ENCODE data around the gene XCL2. TPM values are rescaled to one million over a fixed set of nuclear protein-coding genes. Genes with fewer than 3 reads are reported as not detected.

The XCL2 gene
- total RNA-seq, 1 experiment from 2014 or later, result not detected

DNA sequence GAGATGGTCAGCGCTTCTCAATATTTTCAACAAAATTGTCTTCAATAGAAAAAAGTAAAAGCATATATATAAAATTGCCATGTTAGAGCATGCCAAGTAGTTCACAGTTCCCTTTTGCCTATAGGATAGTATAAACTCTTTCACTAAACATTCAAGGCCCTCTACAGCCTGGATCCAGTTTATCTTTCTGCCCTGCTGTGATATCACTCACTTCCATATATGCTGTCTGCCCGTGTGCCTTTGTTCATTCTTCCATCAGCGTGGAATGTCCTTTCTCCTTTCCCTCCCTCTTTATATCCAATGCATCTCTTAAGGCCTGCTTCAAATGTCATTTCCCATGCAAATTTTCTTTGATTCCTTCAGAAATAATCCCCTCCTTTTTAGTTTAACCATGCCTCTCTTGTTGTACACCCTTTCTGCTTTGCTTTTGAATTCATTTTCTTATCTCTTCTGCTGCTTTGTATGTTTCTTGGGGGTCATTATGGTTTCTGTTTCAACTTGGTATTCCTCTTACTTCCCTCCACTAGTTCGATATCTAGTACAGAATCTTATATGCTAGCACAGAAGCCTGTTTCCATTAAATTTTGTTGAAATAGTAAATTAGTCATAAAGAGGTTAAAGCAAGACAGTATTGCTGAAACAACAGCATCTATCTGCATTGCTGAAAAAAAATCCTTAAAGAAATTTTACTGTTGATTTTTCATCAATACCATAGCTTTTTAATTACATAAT is 44.7 kb downstream of the XCL2 start:
- ChIA-PET RAD21 (ENCODE audit: low non-redundant PET in 1 of 2, low total read pairs in 2 of 2, uncharacterized antibody in 2 of 2, unreplicated experiment in 2 of 2) (no interaction called here), POLR2A (no interaction called here), CTCF (no interaction called here)
- H2AFZ ChIP-seq (ENCODE audit: low read depth, low read length, poor library complexity, severe bottlenecking), result no peak overlapping the region
- H3K9ac ChIP-seq (ENCODE audit: low read length), result no peak overlapping the region
- no peak overlapping the region for H3K27ac ChIP-seq (ENCODE audit: low read depth, low read length)
- H4K20me1 ChIP-seq (ENCODE audit: insufficient read depth), result no peaks in the 10 kb centered on the region
- no peak overlapping the region for H3K4me2 ChIP-seq (ENCODE audit: low read length)
- BruUV-seq (replicated peaks), result no TSS peak
- TF ChIP-seq EZH2phosphoT487 (IDR thresholded peaks at IDR 0.05; ENCODE audit: borderline replicate concordance) (no peak), FOSL1 (IDR thresholded peaks at IDR 0.05; ENCODE audit: low read depth) (no peak), POLR2AphosphoS5 (IDR thresholded peaks at IDR 0.05; ENCODE audit: low read depth, low read length) (no peak), ZFX (IDR thresholded peaks at IDR 0.05) (no peak), SIN3A (IDR thresholded peaks at IDR 0.05; ENCODE audit: low read depth) (no peak)
- TF ChIP-seq, protein P1, sequence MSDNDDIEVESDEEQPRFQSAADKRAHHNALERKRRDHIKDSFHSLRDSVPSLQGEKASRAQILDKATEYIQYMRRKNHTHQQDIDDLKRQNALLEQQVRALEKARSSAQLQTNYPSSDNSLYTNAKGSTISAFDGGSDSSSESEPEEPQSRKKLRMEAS (IDR thresholded peaks at IDR 0.05), result no peak
- no peaks in the 10 kb centered on the region for H3K4me1 ChIP-seq (ENCODE audit: control insufficient read depth in 1 of 2, insufficient read depth in 2 of 2, low read length in 2 of 2)
- intact Hi-C loops (cut with micrococcal nuclease), result no loop called here
- H3K9me3 ChIP-seq (ENCODE audit: control insufficient read depth in 1 of 2, insufficient read depth in 1 of 2, low read depth in 1 of 2, low read length in 2 of 2), result no peaks in the 10 kb centered on the region
- H3K36me3 ChIP-seq (ENCODE audit: control insufficient read depth in 1 of 2, insufficient read depth in 2 of 2, low read length in 2 of 2), result no peaks in the 10 kb centered on the region
- no peak for DNase-seq (ENCODE audit: low read depth, low spot score)
- H3K9me2 ChIP-seq (ENCODE audit: insufficient read depth), result no peaks in the 10 kb centered on the region
- H3K4me3 ChIP-seq (replicated peaks in 1 of 2; ENCODE audit: low read depth in 1 of 2, low read length in 2 of 2), result no peak overlapping the region
- H3K79me2 ChIP-seq (ENCODE audit: insufficient read depth, low read length), result no peaks in the 10 kb centered on the region
- no peaks in the 10 kb centered on the region for H3K27me3 ChIP-seq (ENCODE audit: insufficient read depth, low read length)
- no peak for ATAC-seq

DNA sequence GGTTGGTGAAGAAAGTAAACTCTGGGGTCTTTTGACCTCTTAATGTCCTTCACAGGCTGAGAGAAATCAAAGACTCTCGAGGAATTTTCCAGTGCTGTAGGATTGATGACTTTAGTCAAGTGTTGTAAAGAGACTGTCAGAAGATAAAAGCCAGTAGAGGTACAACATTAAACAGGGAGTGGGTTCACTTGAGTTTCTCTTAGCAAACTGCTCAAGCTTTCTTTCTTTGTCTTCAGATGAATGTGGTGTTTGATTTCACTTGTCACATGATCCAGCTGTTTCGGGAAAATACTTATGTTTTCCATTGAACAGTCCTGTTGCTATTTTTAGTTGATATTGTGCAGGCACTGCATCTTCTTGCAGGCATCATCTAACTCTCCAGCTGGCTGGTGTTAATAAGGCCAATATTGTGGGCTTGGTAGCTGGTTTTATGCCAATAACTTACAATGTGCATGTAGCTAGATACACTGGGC is 45.6 kb downstream of the XCL2 start:
- H3K4me3 ChIP-seq (replicated peaks in 1 of 2; ENCODE audit: low read depth in 1 of 2, low read length in 2 of 2), result no peak overlapping the region
- no peak for ATAC-seq
- no peaks in the 10 kb centered on the region for H3K4me1 ChIP-seq (ENCODE audit: control insufficient read depth in 1 of 2, insufficient read depth in 2 of 2, low read length in 2 of 2)
- RAD21 ChIA-PET (ENCODE audit: low non-redundant PET in 1 of 2, low total read pairs in 2 of 2, uncharacterized antibody in 2 of 2, unreplicated experiment in 2 of 2), result no interaction called here
- DNase-seq (ENCODE audit: low read depth, low spot score), result no peak
- H4K20me1 ChIP-seq (ENCODE audit: insufficient read depth), result no peaks in the 10 kb centered on the region
- no peak for TF ChIP-seq TCF7L2 (IDR thresholded peaks at IDR 0.05; ENCODE audit: borderline replicate concordance, extremely low read depth, insufficient read depth, insufficient read length)
- no peak for TF ChIP-seq RAD21 (IDR thresholded peaks at IDR 0.05; ENCODE audit: low read depth)
- TF ChIP-seq EZH2phosphoT487 (IDR thresholded peaks at IDR 0.05; ENCODE audit: borderline replicate concordance), result no peak
- TF ChIP-seq FOSL1 (IDR thresholded peaks at IDR 0.05; ENCODE audit: low read depth), result no peak
- TF ChIP-seq, protein P2, sequence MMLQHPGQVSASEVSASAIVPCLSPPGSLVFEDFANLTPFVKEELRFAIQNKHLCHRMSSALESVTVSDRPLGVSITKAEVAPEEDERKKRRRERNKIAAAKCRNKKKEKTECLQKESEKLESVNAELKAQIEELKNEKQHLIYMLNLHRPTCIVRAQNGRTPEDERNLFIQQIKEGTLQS (IDR thresholded peaks at IDR 0.05), result no peak
- TF ChIP-seq, protein P1 (IDR thresholded peaks at IDR 0.05), result no peak
- TF ChIP-seq, protein P3, sequence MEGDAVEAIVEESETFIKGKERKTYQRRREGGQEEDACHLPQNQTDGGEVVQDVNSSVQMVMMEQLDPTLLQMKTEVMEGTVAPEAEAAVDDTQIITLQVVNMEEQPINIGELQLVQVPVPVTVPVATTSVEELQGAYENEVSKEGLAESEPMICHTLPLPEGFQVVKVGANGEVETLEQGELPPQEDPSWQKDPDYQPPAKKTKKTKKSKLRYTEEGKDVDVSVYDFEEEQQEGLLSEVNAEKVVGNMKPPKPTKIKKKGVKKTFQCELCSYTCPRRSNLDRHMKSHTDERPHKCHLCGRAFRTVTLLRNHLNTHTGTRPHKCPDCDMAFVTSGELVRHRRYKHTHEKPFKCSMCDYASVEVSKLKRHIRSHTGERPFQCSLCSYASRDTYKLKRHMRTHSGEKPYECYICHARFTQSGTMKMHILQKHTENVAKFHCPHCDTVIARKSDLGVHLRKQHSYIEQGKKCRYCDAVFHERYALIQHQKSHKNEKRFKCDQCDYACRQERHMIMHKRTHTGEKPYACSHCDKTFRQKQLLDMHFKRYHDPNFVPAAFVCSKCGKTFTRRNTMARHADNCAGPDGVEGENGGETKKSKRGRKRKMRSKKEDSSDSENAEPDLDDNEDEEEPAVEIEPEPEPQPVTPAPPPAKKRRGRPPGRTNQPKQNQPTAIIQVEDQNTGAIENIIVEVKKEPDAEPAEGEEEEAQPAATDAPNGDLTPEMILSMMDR (IDR thresholded peaks at IDR 0.05 in 2 of 3, conservative IDR thresholded peaks at IDR 0.05 in 1 of 3; ENCODE audit: borderline replicate concordance in 1 of 3, insufficient read depth in 1 of 3, low read depth in 2 of 3, low read length in 2 of 3), result no peak
- TF ChIP-seq ZNF274 (IDR thresholded peaks at IDR 0.05; ENCODE audit: low read depth, low read length), result no peak
- no peak for TF ChIP-seq JUND (IDR thresholded peaks at IDR 0.05)
- no peak for TF ChIP-seq ZFX (IDR thresholded peaks at IDR 0.05)
- no peak for TF ChIP-seq EGR1 (IDR thresholded peaks at IDR 0.05; ENCODE audit: low read depth)
- POLR2A ChIA-PET, result no interaction called here
- H3K9me2 ChIP-seq (ENCODE audit: insufficient read depth), result no peaks in the 10 kb centered on the region
- H3K9me3 ChIP-seq (ENCODE audit: control insufficient read depth in 1 of 2, insufficient read depth in 1 of 2, low read depth in 1 of 2, low read length in 2 of 2), result no peaks in the 10 kb centered on the region
- H3K9ac ChIP-seq (ENCODE audit: low read length), result no peak overlapping the region
- CTCF ChIA-PET, result no interaction called here
- BruUV-seq (replicated peaks), result no TSS peak
- no peak overlapping the region for H2AFZ ChIP-seq (ENCODE audit: low read depth, low read length, poor library complexity, severe bottlenecking)
- no peaks in the 10 kb centered on the region for H3K79me2 ChIP-seq (ENCODE audit: insufficient read depth, low read length)
- H3K4me2 ChIP-seq (ENCODE audit: low read length), result no peak overlapping the region
- no peaks in the 10 kb centered on the region for H3K36me3 ChIP-seq (ENCODE audit: control insufficient read depth in 1 of 2, insufficient read depth in 2 of 2, low read length in 2 of 2)
- intact Hi-C loops (cut with micrococcal nuclease), result no loop called here
- no peak overlapping the region for H3K27ac ChIP-seq (ENCODE audit: low read depth, low read length)
- no peaks in the 10 kb centered on the region for H3K27me3 ChIP-seq (ENCODE audit: insufficient read depth, low read length)

Data from HCT116 (cell line).